Measurements from ENCODE around the gene PREPL.

The PREPL gene

GRCh38 chr2:44295113-44295512 lies 66.2 kb downstream of the PREPL start:
- POLR2A ChIA-PET = no interaction called here
- Histone ChIP-seq H3K4me1 (ENCODE audit: control insufficient read depth, insufficient read depth, low read length) (peaks cover 7% of the 10 kb centered on the region), H3K36me3 (ENCODE audit: control insufficient read depth in 2 of 2, insufficient read depth in 1 of 2, low read length in 2 of 2) (no peaks in the 10 kb centered on the region), H3K9me3 (ENCODE audit: control insufficient read depth, insufficient read depth, low read depth, low read length) (no peaks in the 10 kb centered on the region), H3K27ac (ENCODE audit: extremely low read depth, low read depth, low read length) (no peak overlapping the region), H3K4me3 (ENCODE audit: low read depth, low read length) (no peak overlapping the region)
- TF ChIP-seq ZBTB17 (tag by site-specific recombination; IDR thresholded peaks at IDR 0.05) (no peak), ZNF10 (tag by site-specific recombination; IDR thresholded peaks at IDR 0.05) (no peak), PRDM6 (tag by site-specific recombination; IDR thresholded peaks at IDR 0.05) (no peak), ZNF16 (tag by site-specific recombination; IDR thresholded peaks at IDR 0.05; ENCODE audit: low read depth) (no peak), ZNF416 (tag by site-specific recombination; IDR thresholded peaks at IDR 0.05) (no peak), HOXC10 (CRISPR knock-in tag; IDR thresholded peaks at IDR 0.05) (no peak), FEZF1 (tag by site-specific recombination; IDR thresholded peaks at IDR 0.05) (no peak), ZNF843 (tag by site-specific recombination; IDR thresholded peaks at IDR 0.05) (no peak), ZNF280C (tag by site-specific recombination; IDR thresholded peaks at IDR 0.05) (no peak), ZNF404 (tag by site-specific recombination; IDR thresholded peaks at IDR 0.05) (no peak), ZNF654 (tag by site-specific recombination; IDR thresholded peaks at IDR 0.05; ENCODE audit: low read depth) (no peak), ZNF211 (tag by site-specific recombination; IDR thresholded peaks at IDR 0.05; ENCODE audit: low read depth) (no peak), RBAK (tag by site-specific recombination; IDR thresholded peaks at IDR 0.05) (no peak), ZNF670 (tag by site-specific recombination; IDR thresholded peaks at IDR 0.05; ENCODE audit: low read depth) (no peak), ZNF510 (tag by site-specific recombination; IDR thresholded peaks at IDR 0.05; ENCODE audit: insufficient replicate concordance) (no peak), MZF1 (tag by site-specific recombination; IDR thresholded peaks at IDR 0.05; ENCODE audit: borderline replicate concordance) (no peak), HIC1 (tag by site-specific recombination; IDR thresholded peaks at IDR 0.05) (no peak)
- CTCF ChIA-PET = interaction anchor here (0.5 to 4.2 kb wide), 14 partner anchors 9 to 417 kb away, joined by 3 to 22 read pairs (median 4); no protein-coding TSS in a partner anchor

- no peak overlapping the region for H3K27ac ChIP-seq (ENCODE audit: extremely low read depth, low read depth, low read length)
- POLR2A ChIA-PET = interaction anchor here (0.5 to 1.1 kb wide), 4 partner anchors 10 to 245 kb away, joined by 3 to 4 read pairs (median 3); partner anchors contain the start of gene SLC3A1
- peak; percentile 54; the same call in 1 of the 2 replicates for TF ChIP-seq ZFHX2 (tag by site-specific recombination; conservative IDR thresholded peaks at IDR 0.05)
- no peak for TF ChIP-seq ZNF501 (tag by site-specific recombination; IDR thresholded peaks at IDR 0.05)
- TF ChIP-seq ZNF785 (tag by site-specific recombination; IDR thresholded peaks at IDR 0.05) = no peak
- no peak for TF ChIP-seq ZNF473 (tag by site-specific recombination; IDR thresholded peaks at IDR 0.05)
- TF ChIP-seq ZNF658 (tag by site-specific recombination; IDR thresholded peaks at IDR 0.05) = no peak
- peak; percentile 71 for TF ChIP-seq ZIC2 (tag by site-specific recombination; IDR thresholded peaks at IDR 0.05)
- no peak for TF ChIP-seq OVOL3 (tag by site-specific recombination; IDR thresholded peaks at IDR 0.05)
- no peak for TF ChIP-seq ZNF2 (tag by site-specific recombination; IDR thresholded peaks at IDR 0.05)
- no peak for TF ChIP-seq ZNF16 (tag by site-specific recombination; IDR thresholded peaks at IDR 0.05; ENCODE audit: low read depth)
- no peak for TF ChIP-seq PRDM1 (tag by site-specific recombination; IDR thresholded peaks at IDR 0.05)
- TF ChIP-seq ZNF138 (tag by site-specific recombination; IDR thresholded peaks at IDR 0.05; ENCODE audit: borderline replicate concordance) = no peak
- no peak for TF ChIP-seq ZNF776 (tag by site-specific recombination; IDR thresholded peaks at IDR 0.05; ENCODE audit: borderline replicate concordance)
Measured at GRCh38 chr2:44291281-44292248, 69.7 kb downstream of the PREPL start.

More at GRCh38 chr2:44291281-44292248, 69.7 kb downstream of the PREPL start:
- Histone ChIP-seq H3K4me1 (ENCODE audit: control insufficient read depth, insufficient read depth, low read length) (peaks cover 7% of the 10 kb centered on the region; the same call in 1 of the 2 replicates), H3K4me3 (ENCODE audit: low read depth, low read length) (no peak overlapping the region; the same call in 1 of the 2 replicates), H3K36me3 (ENCODE audit: control insufficient read depth in 2 of 2, insufficient read depth in 1 of 2, low read length in 2 of 2) (no peaks in the 10 kb centered on the region), H3K9me3 (ENCODE audit: control insufficient read depth, insufficient read depth, low read depth, low read length) (no peaks in the 10 kb centered on the region)
- CTCF ChIA-PET = interaction anchor here (0.6 to 3.6 kb wide), 23 partner anchors 8 to 252 kb away, joined by 3 to 45 read pairs (median 4); partner anchors contain the start of gene SLC3A1
